Smooth muscle cell (in vitro differentiated cells): ENCODE data around the gene PPARD. TPM values are rescaled to one million over a fixed set of nuclear protein-coding genes. Genes with fewer than 3 reads are reported as not detected.

Experiments
- microRNA-seq: library from miRNA; unstranded; fragments of <30 nt; microRNA quantifications from one replicate; pipeline ENCODE4, GENCODE V29; 2016; ENCODE audit warnings: borderline number of aligned reads
- polyA plus RNA-seq: library from polyadenylated mRNA; unstranded; fragments of >200 nt; fragmentation: Nextera tagmentation; extraction: Ambion mirVana; gene quantifications from 2 replicates; pipeline ENCODE4 v1.2.1, GENCODE V29; 2016
- small RNA-seq: library from RNA; depleted of rRNA; stranded (forward); fragments of <200 nt; gene quantifications from one replicate; pipeline ENCODE3, GENCODE V24; 2014
- total RNA-seq: library from RNA; depleted of rRNA; stranded (reverse); fragments of >200 nt; gene quantifications from 2 replicates; pipeline ENCODE4 v1.2.3, GENCODE V29; 2014

PPARD gene
- total and polyA plus RNA-seq, 2 experiments from 2014 or later, result 8.2 to 31.1 TPM

Small RNA genes within 50 kb of the gene (microRNA-seq; reads per million reads assigned to microRNA genes)
- 4.1 reads per million for gene MIR7111

Small RNA genes within 50 kb of the gene (small RNA-seq; reads per million reads assigned to genes)
- not detected for gene MIR7111

Other genes starting within 250 kb of the PPARD start
- 0.40 TPM in 1 of 2 replicates, not detected in the other for gene TCP11, start 201.2 kb upstream of the PPARD start, total RNA-seq
- 0.64 TPM in 1 of 2 replicates, not detected in the other for gene TCP11, start 201.2 kb upstream of the PPARD start, polyA plus RNA-seq
- gene SCUBE3, start 128.6 kb upstream of the PPARD start, total RNA-seq, result 11.8 and 14.6 TPM in 2 replicates
- gene SCUBE3, start 128.6 kb upstream of the PPARD start, polyA plus RNA-seq, result 15.7 and 18.0 TPM in 2 replicates
- 7.7 and 12.9 TPM in 2 replicates for gene ZNF76, start 82.8 kb upstream of the PPARD start, total RNA-seq
- gene ZNF76, start 82.8 kb upstream of the PPARD start, polyA plus RNA-seq, result 14.2 and 24.2 TPM in 2 replicates
- 2.2 and 3.6 TPM in 2 replicates for gene DEF6, start 44.7 kb upstream of the PPARD start, total RNA-seq
- gene DEF6, start 44.7 kb upstream of the PPARD start, polyA plus RNA-seq, result 2.8 and 7.0 TPM in 2 replicates
- gene FANCE, start 109.8 kb downstream of the PPARD start, total RNA-seq, result 2.3 and 3.6 TPM in 2 replicates
- gene FANCE, start 109.8 kb downstream of the PPARD start, polyA plus RNA-seq, result 5.6 and 7.3 TPM in 2 replicates
- 1,012 and 1,090 TPM in 2 replicates for gene RPL10A, start 125.8 kb downstream of the PPARD start, total RNA-seq
- gene RPL10A, start 125.8 kb downstream of the PPARD start, polyA plus RNA-seq, result 307 and 339 TPM in 2 replicates
- 22.5 and 29.1 TPM in 2 replicates for gene TEAD3, start 154.5 kb downstream of the PPARD start, total RNA-seq
- gene TEAD3, start 154.5 kb downstream of the PPARD start, polyA plus RNA-seq, result 40.6 and 42.8 TPM in 2 replicates
- 0.31 TPM in 1 of 2 replicates, not detected in the other for gene TULP1, start 170.3 kb downstream of the PPARD start, total RNA-seq
- 0.26 and 0.78 TPM in 2 replicates for gene TULP1, start 170.3 kb downstream of the PPARD start, polyA plus RNA-seq